IPS DF 6.9 (cell line): ENCODE data around the gene DNAL4.

ENCODE experiments used
- DNase-seq: peaks from one replicate; pipeline ENCODE4 v3.0.0-alpha.2; 2013; ENCODE audit warnings: low read depth, low spot score
- H3K27ac ChIP-seq: one replicate; pipeline ENCODE4 v1.5.1; 2013; ENCODE audit warnings: low read length, control low read depth
- H3K27me3 ChIP-seq: 2 replicates; pipeline ENCODE4 v1.6.1; 2013; ENCODE audit warnings: mild to moderate bottlenecking, low read length; ENCODE audit not compliant: control insufficient read depth, insufficient read depth
- H3K36me3 ChIP-seq: 2 replicates; pipeline ENCODE4 v1.6.1; 2013; ENCODE audit warnings: low read length; ENCODE audit not compliant: control insufficient read depth, insufficient read depth
- H3K4me1 ChIP-seq: 2 replicates; pipeline ENCODE4 v1.6.1; 2013; ENCODE audit warnings: low read length; ENCODE audit not compliant: control insufficient read depth, insufficient read depth
- H3K4me3 ChIP-seq: 2 replicates; pipeline ENCODE4 v1.5.1; 2013; ENCODE audit warnings: mild to moderate bottlenecking, low read length
- H3K9me3 ChIP-seq: 2 replicates; pipeline ENCODE4 v1.6.1; 2013; ENCODE audit warnings: low read length, inconsistent platforms; ENCODE audit not compliant: control insufficient read depth, insufficient read depth
- WGBS: extraction: QIAGEN DNeasy Blood & Tissue Kit; methylation state at CpG from one replicate; pipeline ENCODE4 v1.1.7; 2013; ENCODE audit warnings: mixed read lengths, missing lambda C conversion rate; ENCODE audit not compliant: insufficient read length, insufficient coverage; 5-methylcytosine and 5-hydroxymethylcytosine counted together

DNAL4 gene

GRCh38 chr22:38788021-38788816 lies 5.7 kb downstream of the DNAL4 start:
- no peak overlapping the region for H3K27ac ChIP-seq
- DNase-seq = no peak
- WGBS = no CpG with 5 or more reads among the region's 16 CpGs
- no peak overlapping the region for H3K4me3 ChIP-seq
- H3K27me3 ChIP-seq = no peaks in the 10 kb centered on the region
- H3K4me1 ChIP-seq = no peaks in the 10 kb centered on the region
- H3K36me3 ChIP-seq = no peaks in the 10 kb centered on the region
- H3K9me3 ChIP-seq = no peaks in the 10 kb centered on the region

GRCh38 chr22:38786631-38787030 lies 7.3 kb downstream of the DNAL4 start:
- WGBS = no CpG with 5 or more reads among the region's 3 CpGs
- H3K27me3 ChIP-seq = no peaks in the 10 kb centered on the region
- H3K36me3 ChIP-seq = no peaks in the 10 kb centered on the region
- H3K4me1 ChIP-seq = no peaks in the 10 kb centered on the region
- H3K27ac ChIP-seq = no peak overlapping the region
- no peak overlapping the region for H3K4me3 ChIP-seq
- no peaks in the 10 kb centered on the region for H3K9me3 ChIP-seq
- DNase-seq = no peak

GRCh38 chr22:38784856-38785255 lies 9.1 kb downstream of the DNAL4 start:
- Histone ChIP-seq H3K27ac (no peak overlapping the region), H3K9me3 (no peaks in the 10 kb centered on the region), H3K4me1 (no peaks in the 10 kb centered on the region), H3K4me3 (no peak overlapping the region), H3K27me3 (no peaks in the 10 kb centered on the region), H3K36me3 (no peaks in the 10 kb centered on the region)
- no peak for DNase-seq
- no CpG with 5 or more reads among the region's 5 CpGs for WGBS

- no peaks in the 10 kb centered on the region for H3K9me3 ChIP-seq
- WGBS = no CpG with 5 or more reads among the region's 15 CpGs
- no peak overlapping the region for H3K4me3 ChIP-seq
- H3K4me1 ChIP-seq = no peaks in the 10 kb centered on the region
- H3K27ac ChIP-seq = no peak overlapping the region
- no peaks in the 10 kb centered on the region for H3K27me3 ChIP-seq
- no peaks in the 10 kb centered on the region for H3K36me3 ChIP-seq
- no peak for DNase-seq
Measured at GRCh38 chr22:38784035-38784434, 9.9 kb downstream of the DNAL4 start.

- H3K36me3 ChIP-seq = no peaks in the 10 kb centered on the region
- H3K27ac ChIP-seq = no peak overlapping the region
- WGBS = no CpG with 5 or more reads among the region's 14 CpGs
- no peaks in the 10 kb centered on the region for H3K27me3 ChIP-seq
- no peaks in the 10 kb centered on the region for H3K4me1 ChIP-seq
- no peak overlapping the region for H3K4me3 ChIP-seq
- DNase-seq = no peak
- no peaks in the 10 kb centered on the region for H3K9me3 ChIP-seq
Measured at GRCh38 chr22:38783095-38783615, 10.8 kb downstream of the DNAL4 start.

- no peaks in the 10 kb centered on the region for H3K27me3 ChIP-seq
- WGBS = no CpG with 5 or more reads among the region's 13 CpGs
- no peak for DNase-seq
- H3K36me3 ChIP-seq = no peaks in the 10 kb centered on the region
- no peak overlapping the region for H3K4me3 ChIP-seq
- H3K4me1 ChIP-seq = no peaks in the 10 kb centered on the region
- no peaks in the 10 kb centered on the region for H3K9me3 ChIP-seq
- no peak overlapping the region for H3K27ac ChIP-seq
Measured at GRCh38 chr22:38782402-38783094, 11.4 kb downstream of the DNAL4 start.

GRCh38 chr22:38781033-38781432 lies 12.9 kb downstream of the DNAL4 start:
- Histone ChIP-seq H3K4me1 (peaks cover under 1% of the 10 kb centered on the region; the same call in 1 of the 2 replicates), H3K36me3 (no peaks in the 10 kb centered on the region), H3K27ac (no peak overlapping the region), H3K9me3 (no peaks in the 10 kb centered on the region), H3K27me3 (no peaks in the 10 kb centered on the region), H3K4me3 (no peak overlapping the region)
- DNase-seq = no peak
- WGBS = no CpG with 5 or more reads among the region's 13 CpGs

- Histone ChIP-seq H3K9me3 (no peaks in the 10 kb centered on the region), H3K36me3 (no peaks in the 10 kb centered on the region), H3K27me3 (no peaks in the 10 kb centered on the region), H3K4me1 (peaks cover 2% of the 10 kb centered on the region), H3K27ac (no peak overlapping the region), H3K4me3 (no peak overlapping the region)
- no CpG with 5 or more reads among the region's 27 CpGs for WGBS
- no peak for DNase-seq
Measured at GRCh38 chr22:38777087-38777671, 16.8 kb downstream of the DNAL4 start.

GRCh38 chr22:38776086-38776485 lies 17.9 kb downstream of the DNAL4 start:
- no CpG with 5 or more reads among the region's 6 CpGs for WGBS
- H3K27me3 ChIP-seq = no peaks in the 10 kb centered on the region
- DNase-seq = no peak

GRCh38 chr22:38775656-38776055 lies 18.3 kb downstream of the DNAL4 start:
- no peaks in the 10 kb centered on the region for H3K27me3 ChIP-seq
- DNase-seq = no peak

More at GRCh38 chr22:38776086-38776485, 17.9 kb downstream of the DNAL4 start:
- Histone ChIP-seq H3K36me3 (no peaks in the 10 kb centered on the region), H3K4me3 (no peak overlapping the region), H3K27ac (no peak overlapping the region), H3K4me1 (peaks cover 2% of the 10 kb centered on the region), H3K9me3 (no peaks in the 10 kb centered on the region)

More at GRCh38 chr22:38775656-38776055, 18.3 kb downstream of the DNAL4 start:
- H3K4me3 ChIP-seq = no peak overlapping the region
- no CpG with 5 or more reads among the region's 13 CpGs for WGBS
- no peak overlapping the region for H3K27ac ChIP-seq
- H3K36me3 ChIP-seq = no peaks in the 10 kb centered on the region
- H3K9me3 ChIP-seq = no peaks in the 10 kb centered on the region
- peaks cover 2% of the 10 kb centered on the region for H3K4me1 ChIP-seq
